ENCODE results near the gene SULT4A1.

- no peak for TF ChIP-seq POLR2A (IDR thresholded peaks at IDR 0.05)
- TF ChIP-seq, protein P1, sequence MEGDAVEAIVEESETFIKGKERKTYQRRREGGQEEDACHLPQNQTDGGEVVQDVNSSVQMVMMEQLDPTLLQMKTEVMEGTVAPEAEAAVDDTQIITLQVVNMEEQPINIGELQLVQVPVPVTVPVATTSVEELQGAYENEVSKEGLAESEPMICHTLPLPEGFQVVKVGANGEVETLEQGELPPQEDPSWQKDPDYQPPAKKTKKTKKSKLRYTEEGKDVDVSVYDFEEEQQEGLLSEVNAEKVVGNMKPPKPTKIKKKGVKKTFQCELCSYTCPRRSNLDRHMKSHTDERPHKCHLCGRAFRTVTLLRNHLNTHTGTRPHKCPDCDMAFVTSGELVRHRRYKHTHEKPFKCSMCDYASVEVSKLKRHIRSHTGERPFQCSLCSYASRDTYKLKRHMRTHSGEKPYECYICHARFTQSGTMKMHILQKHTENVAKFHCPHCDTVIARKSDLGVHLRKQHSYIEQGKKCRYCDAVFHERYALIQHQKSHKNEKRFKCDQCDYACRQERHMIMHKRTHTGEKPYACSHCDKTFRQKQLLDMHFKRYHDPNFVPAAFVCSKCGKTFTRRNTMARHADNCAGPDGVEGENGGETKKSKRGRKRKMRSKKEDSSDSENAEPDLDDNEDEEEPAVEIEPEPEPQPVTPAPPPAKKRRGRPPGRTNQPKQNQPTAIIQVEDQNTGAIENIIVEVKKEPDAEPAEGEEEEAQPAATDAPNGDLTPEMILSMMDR (IDR thresholded peaks at IDR 0.05) = no peak
- no peak for TF ChIP-seq POLR2AphosphoS5 (IDR thresholded peaks at IDR 0.05)
Measured at GRCh38 chr22:43889860-43890253, 27.5 kb upstream of the SULT4A1 start.
